HG03520 (cell line): ENCODE data around the gene BOD1.
A peak's percentile ranks its signal among the peaks of the same experiment; 100 is the strongest.

ENCODE experiments used
- ATAC-seq: cut with Tn5 transposase; IDR thresholded peaks from one replicate; pipeline ENCODE4 v1.9.1; 2021; ENCODE audit warnings: mild to moderate bottlenecking, moderate library complexity; ENCODE audit not compliant: unreplicated experiment

The BOD1 gene

GRCh38 chr5:173616577-173617118 lies at the start of gene BOD1:
TSS of gene BOD1 (minus strand) at chr5:173616650. CDS start at chr5:173616436, 214 bp downstream.
- peak; percentile 91 for ATAC-seq

DNA sequence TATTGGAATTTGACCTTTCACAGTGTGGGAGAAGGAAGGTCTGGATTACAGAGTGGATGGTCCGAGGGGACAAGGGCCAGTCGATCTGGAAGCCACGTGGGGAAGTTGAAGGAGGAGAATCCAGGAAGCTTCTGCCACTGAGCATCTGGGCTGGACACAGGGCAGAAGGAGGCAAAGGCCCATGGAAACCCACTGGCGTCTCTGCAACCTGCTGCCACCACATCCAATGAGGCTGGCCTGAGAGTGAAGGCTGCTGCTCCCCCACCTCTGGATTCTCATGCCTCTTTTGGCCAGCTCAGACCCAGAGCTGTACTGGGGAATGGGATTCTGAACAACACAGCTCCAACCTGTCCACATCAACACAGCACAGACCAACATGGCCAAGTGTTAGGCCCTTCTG lies 48.9 kb upstream of the BOD1 start:
- no peak for ATAC-seq

DNA sequence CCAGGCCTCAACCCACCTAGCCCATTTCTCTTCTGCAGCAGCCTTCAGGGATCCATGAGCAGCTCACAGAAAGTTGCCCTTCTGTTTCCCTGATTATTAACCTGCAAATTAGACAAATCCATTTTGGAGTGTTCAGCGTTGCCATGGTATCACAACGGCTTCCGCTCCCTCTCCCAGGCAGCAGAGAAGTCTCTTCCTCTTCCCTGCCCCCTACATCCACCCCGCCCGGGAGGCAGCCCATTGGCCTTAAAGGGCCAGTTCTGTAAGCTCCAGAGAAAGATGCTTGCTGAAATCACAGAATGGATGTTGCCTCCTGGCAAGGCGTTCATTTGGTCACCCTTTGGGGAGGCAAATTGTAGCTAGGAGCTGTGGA lies 47.7 kb upstream of the BOD1 start:
- peak; percentile 61 for ATAC-seq

GRCh38 chr5:173663352-173664153 lies 47.1 kb upstream of the BOD1 start:
- peak; percentile 12 for ATAC-seq

DNA sequence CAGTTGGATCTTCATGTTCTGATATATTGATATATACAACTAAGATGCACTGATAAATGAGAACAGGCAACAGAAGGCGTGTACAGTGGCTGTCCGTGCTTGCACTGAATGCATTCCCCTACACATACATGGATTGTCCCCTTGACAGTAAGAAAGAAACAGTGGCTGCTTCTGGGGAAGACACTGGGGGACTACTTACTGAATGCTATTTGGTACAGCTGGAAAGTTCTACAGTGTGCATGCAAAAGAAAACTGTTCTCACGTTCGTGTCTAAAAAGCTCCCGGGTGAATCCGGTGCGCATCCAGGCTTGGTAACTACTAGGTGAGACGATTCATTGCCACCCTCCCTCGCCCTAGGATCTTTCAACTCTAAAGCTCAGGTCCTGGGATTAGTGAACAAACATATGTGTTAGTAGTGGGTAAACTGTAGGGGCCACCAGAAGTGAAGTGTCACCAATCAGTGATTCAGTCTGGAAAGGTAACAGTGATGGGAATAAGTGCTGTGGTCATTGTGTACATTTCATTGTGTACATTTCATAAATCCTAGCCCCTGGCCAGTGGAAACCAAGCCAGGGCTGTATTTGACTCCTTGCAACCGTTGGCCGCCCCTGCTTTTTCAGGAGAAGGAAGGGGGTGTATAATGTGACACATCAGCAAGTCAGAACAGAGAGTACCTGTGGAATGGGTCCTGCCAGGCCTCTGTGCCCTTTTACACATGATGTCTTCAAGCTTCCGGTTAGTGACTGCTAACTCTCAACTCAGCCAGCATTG lies 46.3 kb upstream of the BOD1 start:
- ATAC-seq, result no peak

GRCh38 chr5:173660481-173661280 lies 44.2 kb upstream of the BOD1 start:
- no peak for ATAC-seq

DNA sequence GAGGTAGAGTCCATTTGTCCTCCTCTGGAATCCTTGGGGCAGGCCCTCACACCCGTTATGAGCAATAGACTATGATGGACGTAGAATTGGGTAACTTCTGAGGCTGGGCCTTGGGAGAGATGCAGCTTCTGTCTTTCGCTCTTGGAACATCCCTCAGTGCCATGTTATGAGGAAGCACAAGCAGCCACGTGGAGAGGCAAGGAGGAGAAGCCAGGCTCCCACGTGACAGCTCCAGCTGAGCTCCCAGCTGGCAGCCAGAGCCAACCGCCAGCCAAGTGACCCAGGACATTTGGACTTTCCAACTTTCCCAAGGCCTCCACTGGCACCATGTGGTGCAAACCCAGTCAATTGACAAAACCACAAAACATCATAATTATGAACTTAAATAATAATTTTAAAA lies 43.0 kb upstream of the BOD1 start:
- no peak for ATAC-seq

DNA sequence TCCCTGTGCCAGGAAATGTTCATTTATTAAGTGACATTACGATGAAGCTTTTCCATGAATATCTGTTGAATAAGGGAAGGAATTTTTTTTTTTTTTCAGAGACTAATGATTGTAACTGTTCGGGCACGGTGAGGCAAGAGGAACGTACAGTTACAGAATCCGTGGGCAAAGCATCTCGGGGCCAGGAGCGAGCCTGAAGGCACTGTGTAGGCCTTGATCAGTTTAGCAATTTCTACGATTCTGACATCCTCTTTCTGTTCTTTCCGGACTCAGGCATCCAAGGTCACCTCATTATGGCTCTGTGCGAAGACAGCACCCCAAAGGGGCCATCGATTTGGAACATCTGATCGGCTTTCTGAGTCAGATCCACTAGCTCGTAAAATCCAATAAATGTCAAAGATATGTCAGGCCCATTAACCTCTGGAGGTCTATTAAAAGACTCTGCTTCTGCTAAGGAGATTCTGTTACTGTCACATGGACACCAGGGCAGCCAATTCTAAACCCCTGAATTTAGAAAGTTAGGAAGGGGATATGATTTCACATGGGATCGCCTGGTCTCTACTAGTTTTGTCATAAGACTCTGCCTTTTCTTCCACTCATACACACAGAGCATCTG lies 41.4 kb upstream of the BOD1 start:
- ATAC-seq, result no peak

DNA sequence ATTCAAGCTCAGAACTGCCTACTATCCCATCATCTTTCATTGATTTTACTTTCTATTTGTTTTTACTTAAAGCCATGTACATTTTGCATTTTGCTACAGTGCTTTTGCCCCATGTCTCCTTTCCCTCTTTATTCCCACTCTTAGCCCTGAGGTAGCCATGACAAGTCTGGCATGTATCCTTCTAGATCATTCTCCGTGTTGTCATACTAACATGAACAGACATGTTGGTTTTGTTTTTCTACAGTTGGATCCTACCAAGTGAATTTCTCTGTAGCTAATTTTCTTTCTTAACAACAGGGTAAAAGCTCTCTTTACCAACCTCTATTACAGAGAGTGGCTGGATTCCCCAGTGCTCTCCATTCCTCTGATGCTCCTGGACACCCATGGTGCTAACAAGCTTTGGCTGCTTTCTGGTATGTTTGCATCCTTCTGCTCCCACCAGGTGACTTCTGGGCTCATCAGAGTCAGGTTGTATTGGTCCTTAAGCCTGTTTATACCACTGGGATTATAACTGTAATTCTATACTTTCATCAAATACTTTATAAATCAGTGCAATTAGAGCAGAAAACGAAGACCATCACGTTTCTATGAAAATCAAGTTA lies 38.8 kb upstream of the BOD1 start:
- no peak for ATAC-seq

- ATAC-seq, result no peak
These were observed 37.5 kb upstream of the BOD1 start for GRCh38 chr5:173653822-173654523.

- no peak for ATAC-seq
These were observed 31.9 kb upstream of the BOD1 start for GRCh38 chr5:173648308-173648866.

DNA sequence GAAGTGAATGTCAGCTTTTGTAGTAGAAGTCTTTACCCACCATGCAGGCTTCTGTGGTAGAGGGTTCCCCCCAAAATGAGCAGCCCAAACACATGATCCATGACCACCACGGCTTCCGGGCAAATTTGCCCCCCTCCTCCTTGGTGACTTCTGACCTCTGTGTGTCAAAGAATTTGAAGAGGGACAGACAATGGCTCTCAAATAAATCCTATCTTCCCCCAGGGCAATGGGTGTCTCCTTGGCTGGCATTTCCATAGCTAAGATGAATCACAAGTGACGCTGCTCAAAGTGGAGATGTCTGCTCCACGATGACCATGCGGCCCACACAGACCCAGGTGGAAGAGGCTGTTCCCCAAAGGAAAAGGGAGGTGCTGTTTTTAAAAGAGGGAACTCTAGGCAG lies 30.2 kb upstream of the BOD1 start:
- ATAC-seq, result no peak

GRCh38 chr5:173645890-173646574 lies 29.6 kb upstream of the BOD1 start:
- no peak for ATAC-seq

DNA sequence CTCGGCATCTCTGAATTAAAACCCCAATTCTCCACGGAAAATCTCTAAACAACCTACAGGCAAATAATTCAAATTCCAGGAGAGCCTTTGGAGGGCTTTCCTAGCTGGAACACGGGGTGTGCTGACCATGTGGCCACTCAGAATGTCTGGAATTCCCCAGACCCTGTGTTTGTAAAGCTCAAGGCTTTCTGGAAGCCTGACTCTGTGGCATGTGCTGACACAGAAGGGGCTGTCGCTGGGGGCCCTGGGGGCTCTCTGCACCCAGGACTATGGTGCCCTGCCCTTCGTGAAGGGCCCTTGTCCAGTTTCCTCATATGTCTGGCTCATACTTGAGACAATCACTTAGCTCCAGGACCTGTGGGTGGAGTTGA lies 29.0 kb upstream of the BOD1 start:
- ATAC-seq, result no peak

- no peak for ATAC-seq
These were observed 28.4 kb upstream of the BOD1 start for GRCh38 chr5:173644673-173645436.

DNA sequence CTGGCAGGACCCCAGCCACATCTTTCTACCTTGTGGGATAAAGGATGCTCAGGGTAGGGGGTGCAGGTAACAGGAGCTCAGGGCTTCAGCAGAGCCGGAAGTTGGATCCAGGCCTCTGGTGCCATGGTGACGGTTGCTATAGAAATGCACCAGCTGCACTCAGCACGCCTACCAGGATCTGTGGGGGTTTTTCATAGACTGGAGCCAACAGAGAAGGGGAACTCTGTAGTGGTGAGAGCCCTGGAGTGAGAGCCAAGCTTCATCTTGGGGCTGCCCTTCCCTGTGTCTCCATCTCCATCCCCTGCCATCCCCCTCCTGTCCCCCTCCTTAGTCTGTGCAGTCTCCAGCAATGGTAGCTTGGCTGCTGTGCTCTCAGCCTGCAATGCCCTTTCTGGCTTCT lies 27.5 kb upstream of the BOD1 start:
- ATAC-seq, result peak; percentile 94

- ATAC-seq, result no peak
These were observed 26.5 kb upstream of the BOD1 start for GRCh38 chr5:173642895-173643481.
